ENCODE results near the gene INS.
"Not testable (repeated sequence)": the region's sequence is repeated elsewhere in the genome, so short reads cannot be mapped to it uniquely, and the experiment has no call there.

Gene INS

DNA sequence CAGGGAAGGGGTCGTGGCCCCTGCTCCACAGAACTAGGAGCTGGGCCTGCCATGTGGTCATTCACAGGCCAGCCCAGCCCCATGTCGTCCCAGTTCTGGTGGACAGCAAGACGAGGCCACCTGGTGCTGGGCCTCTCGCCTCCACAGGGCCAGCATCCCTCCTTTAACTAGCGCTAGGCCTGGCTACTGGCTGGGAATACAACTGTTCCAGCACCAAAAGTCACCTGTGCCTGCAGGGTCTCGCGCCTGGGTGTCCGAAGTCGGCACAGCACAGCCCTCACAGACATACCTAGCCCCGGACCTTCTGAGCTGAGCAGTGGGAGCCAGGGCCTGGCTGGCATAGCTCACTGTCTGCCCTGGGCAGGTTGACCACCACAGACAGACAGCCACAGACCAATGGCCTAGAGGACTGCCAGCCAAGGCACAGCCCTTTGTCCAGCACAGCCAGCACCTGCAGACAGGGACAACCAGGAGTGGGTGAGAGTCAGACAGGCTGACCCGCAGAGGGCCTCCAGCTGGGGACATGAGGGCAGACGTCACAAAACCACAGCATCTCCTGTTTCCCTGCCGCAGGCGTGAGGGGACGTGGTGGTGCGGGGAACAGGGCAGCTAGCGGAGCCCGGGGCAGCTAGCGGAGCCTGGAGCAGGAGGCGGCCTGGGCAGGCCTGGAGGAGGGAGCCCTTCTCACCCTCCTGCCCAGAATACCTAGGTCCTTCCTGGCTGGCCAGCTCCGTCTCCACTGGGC is 37.8 kb upstream of the INS start:
- DNase-seq (ENCODE audit: low read depth in 2 of 2): no peak

DNA sequence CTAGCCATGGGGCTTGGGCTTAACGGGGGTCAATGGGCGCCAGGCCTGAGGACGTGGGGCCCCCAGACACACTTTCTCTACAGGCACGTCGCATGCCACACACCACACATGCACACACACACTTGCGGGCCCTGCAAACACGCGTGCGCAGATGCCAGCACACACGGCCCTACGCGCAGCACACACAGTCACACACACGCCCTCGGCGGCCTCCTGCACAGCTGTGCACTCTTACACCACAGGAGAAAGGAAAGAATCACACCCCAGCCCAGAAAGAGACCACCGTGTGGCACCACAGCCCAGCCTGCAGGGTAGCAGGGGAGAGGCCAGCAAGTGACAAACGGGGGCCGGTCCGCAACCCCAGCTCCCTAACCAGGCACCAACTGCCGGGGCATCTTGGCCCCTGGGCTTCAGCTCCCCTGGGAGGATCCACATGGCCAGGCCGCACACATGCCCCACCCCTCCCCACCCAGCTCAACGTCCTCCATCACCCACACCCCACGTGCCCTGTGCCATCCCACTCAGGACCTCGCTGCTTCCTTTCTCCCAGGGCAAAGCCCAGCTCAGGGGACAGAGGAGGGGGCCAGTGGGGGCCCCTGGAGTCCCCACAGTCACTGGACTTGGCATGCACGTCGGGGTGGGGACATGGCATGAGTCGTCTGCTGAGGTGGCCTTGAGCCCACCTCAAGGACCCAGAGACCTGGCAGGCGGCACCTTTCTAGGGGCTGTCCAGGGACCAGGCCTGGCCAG is 36.9 kb upstream of the INS start:
- no peak for DNase-seq (ENCODE audit: low read depth in 2 of 2)

GRCh38 chr11:2196970-2197770 is 36.2 kb upstream of the INS start:
- peak; percentile 35 to 59 for DNase-seq (ENCODE audit: low read depth in 2 of 2)

DNA sequence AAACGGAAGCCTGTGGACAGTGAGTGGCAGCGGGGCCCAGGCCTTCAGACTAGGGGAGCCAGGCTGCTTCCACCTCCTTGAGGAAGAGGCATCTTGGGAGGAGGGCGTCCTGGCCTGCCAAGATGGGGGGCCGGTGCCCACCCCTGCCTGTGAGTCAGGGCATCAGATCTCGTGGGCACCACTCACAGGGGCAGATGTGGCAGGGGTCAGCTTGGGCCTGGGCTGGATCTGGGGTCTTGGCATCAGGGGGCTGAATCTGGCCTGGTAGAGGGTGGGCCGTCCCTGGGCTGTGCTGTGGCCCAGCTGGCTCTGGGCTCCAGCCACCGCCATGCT is 34.7 kb upstream of the INS start:
- DNase-seq (ENCODE audit: low read depth in 2 of 2): no peak

GRCh38 chr11:2194877-2195755 is 34.1 kb upstream of the INS start:
- peak in 1 of 2 donors; percentile 28 for DNase-seq (ENCODE audit: low read depth in 2 of 2)

GRCh38 chr11:2193888-2194595 is 33.0 kb upstream of the INS start:
- DNase-seq (ENCODE audit: low read depth in 2 of 2): not testable (repeated sequence)

- no peak for DNase-seq (ENCODE audit: low read depth in 2 of 2)
Measured at GRCh38 chr11:2193099-2193887, 32.3 kb upstream of the INS start.

DNA sequence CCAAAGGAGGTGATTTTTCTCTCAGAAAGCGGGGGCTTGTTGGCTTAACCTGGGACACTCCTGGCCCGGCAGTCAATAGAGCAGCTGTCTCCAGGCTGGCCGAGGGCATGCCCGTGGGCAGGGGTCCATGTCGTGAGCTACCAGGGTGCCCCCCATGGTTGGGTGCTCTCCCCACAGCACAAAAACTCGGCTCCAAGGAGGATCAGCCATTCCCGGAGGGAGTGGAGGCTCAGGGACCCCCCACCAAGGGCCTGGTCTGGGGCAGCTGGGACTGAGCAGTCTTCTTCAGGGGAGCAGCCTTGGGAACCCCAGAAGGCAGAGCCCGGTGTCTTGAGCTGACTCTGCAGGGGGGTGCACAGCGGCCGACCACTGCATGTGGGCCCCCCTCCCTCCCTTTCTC is 31.4 kb upstream of the INS start:
- DNase-seq (ENCODE audit: low read depth in 2 of 2): no peak

GRCh38 chr11:2191883-2192282 is 30.9 kb upstream of the INS start:
- DNase-seq (ENCODE audit: low read depth in 2 of 2): no peak

GRCh38 chr11:2190657-2191471 is 29.9 kb upstream of the INS start:
- DNase-seq (ENCODE audit: low read depth in 2 of 2): no peak

DNA sequence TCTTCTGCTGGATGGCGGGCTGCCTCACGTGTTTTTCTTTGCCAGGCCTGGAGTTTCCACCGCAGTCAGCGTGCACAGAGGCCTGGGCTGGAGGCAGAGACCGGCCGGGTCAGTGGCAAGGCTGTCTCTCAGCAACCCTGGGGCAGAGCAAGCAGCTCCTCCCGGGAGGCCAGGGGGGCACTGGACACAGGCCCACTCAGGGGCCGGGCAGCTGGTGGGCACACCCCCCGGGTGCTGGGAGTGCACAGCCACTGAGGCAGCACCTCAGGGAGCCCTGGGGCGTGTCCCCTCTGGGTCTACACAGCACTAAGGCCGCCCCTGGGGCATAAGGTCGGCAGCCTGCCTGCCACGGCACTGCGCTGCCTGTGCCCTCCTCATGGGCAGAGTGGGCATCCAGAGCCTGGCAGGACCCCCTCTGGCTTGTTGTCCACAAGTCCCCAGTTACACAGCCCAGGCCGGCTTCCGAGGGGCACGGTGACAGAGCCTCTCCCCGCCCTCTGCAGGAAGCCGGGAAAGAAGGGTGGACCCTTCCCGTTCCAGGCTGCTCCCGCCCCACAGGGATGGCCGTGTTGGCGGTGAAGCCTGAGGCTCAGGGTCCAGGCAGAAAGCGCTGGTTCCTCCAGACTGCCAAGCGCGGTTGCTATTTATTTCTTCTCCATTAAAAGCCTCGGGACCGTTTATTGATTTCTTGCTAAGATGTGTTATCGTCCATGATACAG is 29.1 kb upstream of the INS start:
- DNase-seq (ENCODE audit: low read depth in 2 of 2): no peak

DNA sequence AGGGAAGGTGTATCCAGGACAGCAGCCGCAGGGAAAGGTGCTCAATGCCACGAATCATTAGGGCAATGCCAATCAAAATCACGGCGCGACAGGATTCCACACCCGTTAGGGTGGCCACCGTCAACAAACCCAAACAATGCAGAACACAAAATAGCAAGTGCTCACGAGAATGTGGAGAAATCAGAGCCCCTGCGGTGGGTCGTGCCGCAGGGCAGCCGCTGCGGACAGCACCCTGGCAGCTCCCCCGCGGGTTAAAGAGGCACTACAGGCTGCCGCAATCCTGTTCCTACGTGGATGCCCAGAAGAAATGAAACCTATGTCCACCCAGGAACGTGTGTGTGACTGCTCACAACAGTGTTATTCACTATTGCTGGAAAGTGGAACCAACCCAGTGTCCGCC is 27.7 kb upstream of the INS start:
- DNase-seq (ENCODE audit: low read depth in 2 of 2): no peak

- no peak for DNase-seq (ENCODE audit: low read depth in 2 of 2)
Measured at GRCh38 chr11:2187280-2187707, 26.3 kb upstream of the INS start.

DNA sequence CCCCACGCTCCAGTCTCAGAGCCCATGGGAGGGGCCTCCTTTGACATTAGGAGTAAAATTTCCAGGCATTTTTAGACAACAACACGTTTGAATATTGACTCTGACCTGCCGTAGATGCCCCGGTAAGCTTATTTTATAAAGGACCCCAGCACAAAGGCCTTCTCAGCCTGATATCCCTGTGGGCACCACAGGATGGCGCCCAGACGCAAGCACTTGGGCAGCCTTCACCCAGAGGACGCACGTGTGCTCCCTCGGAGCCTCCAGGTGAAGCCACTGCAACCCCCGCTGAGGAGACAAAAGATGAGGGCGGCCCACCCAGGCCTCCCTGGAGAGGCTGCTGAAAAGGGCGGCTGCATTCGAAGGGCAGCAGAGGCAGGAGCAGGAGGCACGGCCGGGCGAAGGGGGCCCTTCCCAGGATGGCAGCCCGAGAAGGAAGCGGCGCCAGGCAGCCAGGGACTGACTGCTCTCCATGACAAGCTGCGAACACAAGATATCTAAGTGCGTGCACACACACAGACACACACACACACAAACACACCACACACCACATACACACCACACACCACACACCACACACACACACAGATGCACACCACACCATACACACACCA is 25.8 kb upstream of the INS start:
- DNase-seq (ENCODE audit: low read depth in 2 of 2): peak; percentile 19 to 32

DNA sequence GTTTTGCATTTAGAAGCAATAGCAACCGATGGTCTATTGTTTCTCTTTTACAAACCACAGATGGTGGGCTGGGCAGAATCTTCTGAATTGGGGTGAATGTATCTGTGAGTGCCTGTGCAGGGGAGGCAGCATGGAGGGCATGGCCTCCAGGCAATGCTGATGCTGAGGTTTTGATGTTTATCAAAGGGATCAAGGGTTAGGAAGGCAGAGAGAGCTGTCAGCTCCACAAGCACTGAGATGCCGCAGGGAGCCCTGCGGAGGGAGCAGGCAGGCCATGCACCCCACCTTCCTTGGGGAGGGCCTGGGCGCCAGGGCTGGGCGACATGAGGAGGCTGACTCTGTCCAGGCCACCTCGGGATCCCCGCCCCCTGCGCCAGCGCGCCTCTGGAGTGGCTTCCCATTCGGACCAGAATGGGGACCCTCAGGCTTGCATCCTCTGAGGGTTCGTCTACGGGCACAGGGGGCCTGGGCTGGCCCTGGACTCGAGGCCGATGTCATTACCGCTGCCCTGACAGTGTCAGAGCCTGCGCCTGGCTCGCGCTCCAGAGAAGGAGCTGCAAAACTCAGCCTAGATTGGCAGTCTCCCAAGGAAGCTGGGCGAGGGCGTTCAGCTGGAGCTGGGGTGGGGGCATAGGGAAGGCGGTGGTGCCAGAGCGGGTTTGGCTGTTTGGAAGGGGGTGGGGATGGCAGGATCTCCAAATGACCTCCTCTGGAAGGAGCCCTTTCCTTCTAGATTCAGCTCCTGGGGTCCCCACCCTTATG is 24.5 kb upstream of the INS start:
- no peak for DNase-seq (ENCODE audit: low read depth in 2 of 2)

- DNase-seq (ENCODE audit: low read depth in 2 of 2): no peak
Measured at GRCh38 chr11:2182692-2183474, 21.9 kb upstream of the INS start.

DNA sequence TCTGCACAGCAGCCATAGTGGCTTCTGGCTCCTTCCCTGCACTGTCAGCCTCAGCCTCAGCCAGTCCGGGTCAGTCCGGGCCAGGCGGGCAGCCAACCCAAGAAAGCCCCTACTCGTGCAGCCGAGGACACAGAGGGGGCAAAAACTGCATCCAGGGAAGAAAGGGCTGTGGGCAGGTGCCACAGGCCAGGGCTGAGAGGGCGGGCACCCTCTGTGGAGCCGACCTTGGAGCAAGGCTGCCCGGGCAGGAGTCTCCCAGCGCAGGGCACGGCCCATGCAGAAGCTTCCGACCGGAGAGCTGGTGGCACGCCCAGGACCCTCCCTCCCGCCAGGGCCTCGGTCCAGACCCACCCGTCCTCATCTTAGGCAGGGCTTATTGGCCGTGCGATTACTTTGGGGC is 21.1 kb upstream of the INS start:
- no peak for DNase-seq (ENCODE audit: low read depth in 2 of 2)

Data from stimulated activated CD8-positive, alpha-beta memory T cell treated with anti-CD3 and anti-CD28 coated beads, Interleukin-7, amount 100 ng/mL, for 4 hours (primary cell).